Parathyroid adenoma (tissue), 2 donors: ENCODE data around the gene LGALS7B.
"Not testable (repeated sequence)": the region's sequence is repeated elsewhere in the genome, so short reads cannot be mapped to it uniquely, and the experiment has no call there.

Source experiments
- H2AFZ ChIP-seq: fragments of 300-600 bp; sonication (generic); one replicate; pipeline ENCODE4 v1.7.0; 2017; ENCODE audit warnings: antibody characterized with exemption, mild to moderate bottlenecking
- H3K27ac ChIP-seq: fragments of 300-600 bp; sonication (generic); one replicate; pipeline ENCODE4 v1.7.0; 2017
- H3K27me3 ChIP-seq: fragments of 300-600 bp; sonication (generic); one replicate; pipeline ENCODE4 v1.7.0; 2017; ENCODE audit warnings: low read length; ENCODE audit not compliant: control insufficient read depth, insufficient read depth
- H3K36me3 ChIP-seq: fragments of 300-600 bp; sonication (generic); one replicate; pipeline ENCODE4 v1.7.0; 2017; ENCODE audit warnings: low read length; ENCODE audit not compliant: control insufficient read depth, insufficient read depth
- H3K4me1 ChIP-seq: fragments of 300-600 bp; sonication (generic); one replicate; pipeline ENCODE4 v1.7.0; 2017; ENCODE audit warnings: control low read depth
- H3K4me2 ChIP-seq: fragments of 300-600 bp; sonication (generic); one replicate; pipeline ENCODE4 v1.7.0; 2017; ENCODE audit warnings: low read length
- H3K4me3 ChIP-seq: fragments of 300-600 bp; sonication (generic); one replicate; pipeline ENCODE4 v1.7.0; 2017; ENCODE audit warnings: low read depth, low read length
- H3K79me2 ChIP-seq: fragments of 300-600 bp; sonication (generic); one replicate; pipeline ENCODE4 v1.7.0; 2017; ENCODE audit warnings: control low read depth
- H3K9ac ChIP-seq: fragments of 300-600 bp; sonication (generic); one replicate; pipeline ENCODE4 v1.7.0; 2017; ENCODE audit warnings: mild to moderate bottlenecking
- H3K9me3 ChIP-seq: fragments of 300-600 bp; sonication (generic); one replicate; pipeline ENCODE4 v1.7.0; 2017; ENCODE audit warnings: low read length; ENCODE audit not compliant: control insufficient read depth
- TF ChIP-seq, protein P1 (sequence below): fragments of 300-600 bp; sonication (generic); IDR thresholded peaks from one replicate; pipeline ENCODE4 v1.7.0; 2017; ENCODE audit warnings: antibody characterized with exemption, mild to moderate bottlenecking
- donor health status: primary hyperparathyroidism.

The LGALS7B gene

DNA sequence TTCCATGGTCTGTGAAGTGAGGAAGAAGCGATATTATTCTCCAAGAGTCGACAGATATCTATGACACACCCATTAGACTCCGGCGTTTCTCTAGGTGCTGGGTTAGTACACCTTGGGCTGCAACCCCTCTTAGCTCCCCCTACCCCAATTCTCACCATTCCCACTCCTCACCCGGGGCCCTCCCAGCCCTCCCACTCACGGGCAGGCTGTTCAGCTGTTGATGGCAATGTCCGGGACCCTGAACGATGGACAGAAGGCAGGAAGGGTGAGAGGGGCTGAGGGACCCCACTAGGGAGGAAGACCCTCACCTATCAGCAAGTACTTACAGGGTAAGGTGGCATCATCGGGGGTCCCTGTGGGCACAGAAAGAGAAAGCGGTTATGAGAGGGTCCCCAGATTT lies 14.5 kb downstream of the LGALS7B start:
- H3K36me3 ChIP-seq, result no peaks in the 10 kb centered on the region

DNA sequence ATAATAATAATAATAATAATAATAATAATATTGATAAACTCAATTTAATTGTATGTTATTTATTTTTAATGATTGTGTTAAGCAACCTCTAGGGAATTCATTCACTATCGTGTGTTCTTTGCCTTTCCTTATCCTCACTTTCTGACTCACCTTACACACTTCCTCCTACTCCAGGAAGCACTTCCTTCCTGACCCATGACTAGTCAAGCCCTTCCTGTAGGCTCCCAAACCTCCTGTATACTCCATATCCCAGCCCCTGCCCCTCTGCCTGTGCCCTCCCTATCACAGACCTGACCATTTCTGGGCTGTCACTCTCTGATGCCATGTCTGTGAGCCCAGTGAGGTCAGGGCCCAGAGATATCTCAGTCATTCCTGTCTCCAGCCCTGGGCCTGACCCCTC lies 16.2 kb downstream of the LGALS7B start:
- H3K79me2 ChIP-seq, result no peaks in the 10 kb centered on the region

More for the DNA sequence above, 14.5 kb downstream of the LGALS7B start:
- no peak overlapping the region for H2AFZ ChIP-seq
- no peaks in the 10 kb centered on the region for H3K79me2 ChIP-seq
- no peak overlapping the region for H3K27ac ChIP-seq
- no peak overlapping the region for H3K4me3 ChIP-seq
- H3K4me2 ChIP-seq, result no peak overlapping the region
- no peak overlapping the region for H3K9ac ChIP-seq
- TF ChIP-seq, protein P1, sequence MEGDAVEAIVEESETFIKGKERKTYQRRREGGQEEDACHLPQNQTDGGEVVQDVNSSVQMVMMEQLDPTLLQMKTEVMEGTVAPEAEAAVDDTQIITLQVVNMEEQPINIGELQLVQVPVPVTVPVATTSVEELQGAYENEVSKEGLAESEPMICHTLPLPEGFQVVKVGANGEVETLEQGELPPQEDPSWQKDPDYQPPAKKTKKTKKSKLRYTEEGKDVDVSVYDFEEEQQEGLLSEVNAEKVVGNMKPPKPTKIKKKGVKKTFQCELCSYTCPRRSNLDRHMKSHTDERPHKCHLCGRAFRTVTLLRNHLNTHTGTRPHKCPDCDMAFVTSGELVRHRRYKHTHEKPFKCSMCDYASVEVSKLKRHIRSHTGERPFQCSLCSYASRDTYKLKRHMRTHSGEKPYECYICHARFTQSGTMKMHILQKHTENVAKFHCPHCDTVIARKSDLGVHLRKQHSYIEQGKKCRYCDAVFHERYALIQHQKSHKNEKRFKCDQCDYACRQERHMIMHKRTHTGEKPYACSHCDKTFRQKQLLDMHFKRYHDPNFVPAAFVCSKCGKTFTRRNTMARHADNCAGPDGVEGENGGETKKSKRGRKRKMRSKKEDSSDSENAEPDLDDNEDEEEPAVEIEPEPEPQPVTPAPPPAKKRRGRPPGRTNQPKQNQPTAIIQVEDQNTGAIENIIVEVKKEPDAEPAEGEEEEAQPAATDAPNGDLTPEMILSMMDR, result no peak
- no peaks in the 10 kb centered on the region for H3K4me1 ChIP-seq
- no peaks in the 10 kb centered on the region for H3K27me3 ChIP-seq
- no peaks in the 10 kb centered on the region for H3K9me3 ChIP-seq

DNA sequence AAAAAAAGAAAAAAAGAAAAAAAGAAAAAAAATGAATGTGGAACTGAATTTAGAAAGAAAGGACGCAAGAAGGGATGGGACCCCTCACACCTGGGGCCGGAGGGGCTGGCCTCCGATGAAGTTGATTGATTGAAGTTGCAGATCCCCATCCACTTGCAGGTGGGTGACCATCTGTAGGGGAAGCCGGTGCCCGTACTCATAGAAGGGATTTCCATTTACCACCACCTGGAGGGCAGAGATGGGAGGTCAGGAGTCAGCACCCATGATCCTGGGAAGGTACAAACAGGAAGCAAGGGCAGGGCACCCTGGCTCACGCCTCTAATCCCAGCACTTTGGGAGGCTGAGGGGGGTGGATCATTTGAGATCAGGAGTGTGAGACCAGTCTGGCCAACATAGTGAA lies 17.4 kb downstream of the LGALS7B start:
- no peaks in the 10 kb centered on the region for H3K4me1 ChIP-seq
- no peak overlapping the region for H3K27ac ChIP-seq
- H3K36me3 ChIP-seq, result no peaks in the 10 kb centered on the region

More for the DNA sequence above, 16.2 kb downstream of the LGALS7B start:
- Histone ChIP-seq H3K9me3 (no peaks in the 10 kb centered on the region), H3K4me2 (no peak overlapping the region), H2AFZ (no peak overlapping the region), H3K27ac (no peak overlapping the region), H3K4me3 (no peak overlapping the region), H3K36me3 (no peaks in the 10 kb centered on the region), H3K9ac (no peak overlapping the region), H3K4me1 (no peaks in the 10 kb centered on the region), H3K27me3 (no peaks in the 10 kb centered on the region)
- TF ChIP-seq, protein P1, result no peak

DNA sequence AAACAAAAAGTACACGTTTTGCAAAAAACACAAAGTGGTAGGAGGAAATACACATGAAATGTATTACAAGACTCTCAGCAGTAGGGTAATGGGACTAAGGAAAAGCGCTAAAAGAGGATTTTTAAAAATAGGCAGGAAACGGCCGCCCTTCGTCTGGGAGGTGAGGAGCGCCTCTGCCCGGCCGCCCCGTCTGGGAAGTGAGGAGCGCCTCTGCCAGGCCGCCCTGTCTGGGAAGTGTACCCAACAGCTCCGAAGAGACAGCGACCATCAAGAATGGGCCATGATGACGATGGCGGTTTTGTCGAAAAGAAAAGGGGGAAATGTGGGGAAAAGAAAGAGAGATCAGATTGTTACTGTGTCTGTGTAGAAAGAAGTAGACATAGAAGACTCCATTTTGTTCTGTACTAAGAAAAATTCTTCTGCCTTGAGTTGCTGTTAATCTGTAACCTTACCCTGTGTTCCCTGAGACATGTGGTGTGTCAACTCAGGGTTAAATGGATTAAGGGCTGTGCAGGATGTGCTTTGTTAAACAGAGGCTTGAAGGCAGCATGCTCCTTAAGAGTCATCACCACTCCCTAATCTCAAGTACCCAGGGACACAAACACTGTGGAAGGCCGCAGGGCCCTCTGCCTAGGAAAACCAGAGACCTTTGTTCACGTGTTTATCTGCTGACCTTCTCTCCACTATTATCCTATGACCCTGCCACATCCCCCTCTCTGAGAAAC lies 18.5 kb downstream of the LGALS7B start:
- not testable (repeated sequence) for H3K9me3 ChIP-seq, H3K4me3 ChIP-seq, H3K36me3 ChIP-seq, H2AFZ ChIP-seq, H3K27ac ChIP-seq, H3K9ac ChIP-seq, H3K4me1 ChIP-seq, H3K4me2 ChIP-seq, H3K27me3 ChIP-seq, H3K79me2 ChIP-seq

More for the DNA sequence above, 17.4 kb downstream of the LGALS7B start:
- Histone ChIP-seq H3K27me3 (no peaks in the 10 kb centered on the region), H3K4me3 (no peak overlapping the region), H3K9ac (no peak overlapping the region), H2AFZ (no peak overlapping the region), H3K9me3 (no peaks in the 10 kb centered on the region), H3K79me2 (no peaks in the 10 kb centered on the region), H3K4me2 (no peak overlapping the region)
- TF ChIP-seq, protein P1, result no peak

DNA sequence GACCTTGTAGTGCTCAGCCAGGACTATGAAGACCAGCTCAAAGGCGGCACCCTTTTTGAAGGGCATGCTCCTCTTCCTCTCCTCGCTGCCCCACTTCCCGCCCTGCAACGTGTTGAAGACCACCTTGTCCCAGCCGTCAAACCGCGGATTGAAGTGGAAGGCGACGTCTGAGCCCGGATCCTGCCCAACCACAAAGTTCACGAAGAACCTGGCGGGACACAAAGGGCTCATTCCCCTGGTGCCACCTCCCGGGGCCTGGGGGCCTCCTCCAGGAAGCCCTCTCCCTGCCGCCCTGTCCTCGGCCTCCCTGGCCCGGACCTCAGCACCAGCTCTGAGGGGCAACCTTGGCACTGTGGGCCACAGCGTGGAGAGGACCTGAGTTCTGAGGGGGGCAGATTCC lies 19.7 kb downstream of the LGALS7B start:
- H3K79me2 ChIP-seq, result no peaks in the 10 kb centered on the region
- H3K4me2 ChIP-seq, result no peak overlapping the region
- H3K9ac ChIP-seq, result no peak overlapping the region
- no peak overlapping the region for H3K27ac ChIP-seq
- no peaks in the 10 kb centered on the region for H3K27me3 ChIP-seq
- TF ChIP-seq, protein P1, result no peak
- H3K36me3 ChIP-seq, result no peaks in the 10 kb centered on the region
- no peaks in the 10 kb centered on the region for H3K9me3 ChIP-seq
- H3K4me1 ChIP-seq, result no peaks in the 10 kb centered on the region
- no peak overlapping the region for H3K4me3 ChIP-seq
- H2AFZ ChIP-seq, result no peak overlapping the region
